Stomach (tissue), 9 donors: Measurements from ENCODE around the gene GRHL1. TPM values are rescaled to one million over a fixed set of nuclear protein-coding genes. Genes with fewer than 3 reads are reported as not detected.

ENCODE experiments used
- DNase-seq, 2 donors: peaks; one replicate each; pipeline versions ENCODE4 v3.0.0 to v3.0.0-alpha.2; 2013 to 2019
- H3K27ac ChIP-seq, 5 donors: fragments of 200-600 bp in 4 of 5; sonication (generic) in 4 of 5; one replicate each; pipeline ENCODE4 v1.5.1; 2013 to 2019; ENCODE audit warnings: mild to moderate bottlenecking in 1 of 5, moderate library complexity in 1 of 5
- H3K27me3 ChIP-seq, 3 donors: fragments of 200-600 bp; sonication (generic); one replicate each; pipeline ENCODE4 v1.5.1; 2017 to 2019; ENCODE audit warnings: mixed run types in 1 of 3
- H3K36me3 ChIP-seq, 4 donors: fragments of 200-600 bp; sonication (generic); 1 replicate in 3 of 4; 2 replicates in 1 of 4; pipeline ENCODE4 v1.5.1; 2016 to 2019
- H3K4me1 ChIP-seq, 4 donors: fragments of 200-600 bp; sonication (generic); one replicate each; pipeline ENCODE4 v1.5.1; 2016 to 2019
- H3K4me3 ChIP-seq, 4 donors: fragments of 200-600 bp; sonication (generic) in 3 of 4; one replicate each; pipeline ENCODE4 v1.5.1; 2016 to 2019; ENCODE audit warnings: mild to moderate bottlenecking in 1 of 4
- H3K9me3 ChIP-seq, 4 donors: fragments of 200-600 bp; sonication (generic); one replicate each; pipeline ENCODE4 v1.5.1; 2016 to 2019
- CTCF ChIP-seq, 7 experiments: fragments of 450-650 bp in 4 of 7; fragments of 200-600 bp in 3 of 7; sonication (generic) in 3 of 7; IDR thresholded peaks; one replicate each; pipeline ENCODE4 v1.5.1; 2016 to 2019; ENCODE audit warnings: antibody characterized with exemption in 7 of 7, control low read depth in 2 of 7, mild to moderate bottlenecking in 1 of 7
- EP300 ChIP-seq: sonication (generic); formaldehyde crosslinking; IDR thresholded peaks from one replicate; pipeline ENCODE4 v1.6.1; 2017; ENCODE audit warnings: antibody characterized with exemption
- POLR2A ChIP-seq, 4 donors: fragments of 450-650 bp; IDR thresholded peaks; one replicate each; pipeline ENCODE4 v1.6.1; 2016; ENCODE audit warnings: antibody characterized with exemption in 4 of 4, control low read depth in 2 of 4, mild to moderate bottlenecking in 1 of 4, moderate library complexity in 1 of 4
- POLR2AphosphoS5 ChIP-seq, 3 donors: sonication (generic); formaldehyde crosslinking; IDR thresholded peaks; one replicate each; pipeline ENCODE4 v1.6.1; 2016; ENCODE audit warnings: antibody characterized with exemption in 3 of 3
- WGBS, 5 donors: extraction: QIAGEN DNeasy Blood & Tissue Kit in 3 of 5; methylation state at CpG; one replicate each; pipeline versions ENCODE4 v1.1.5 to v1.1.7; 2013 to 2018; 5-methylcytosine and 5-hydroxymethylcytosine counted together
- intact Hi-C: fragments of 100-400 bp; cut with DNase I; formaldehyde crosslinking; loops from one replicate; pipeline ENCODE4 v1.15.1; 2023; ENCODE audit warnings: low total_unique reads
- polyA plus RNA-seq, 3 donors: library from polyadenylated mRNA; stranded (reverse); fragments of 200-250 nt; gene quantifications; one replicate each; pipeline ENCODE4 v1.2.3, GENCODE V29; 2013
- total RNA-seq, 5 donors: library from RNA; depleted of rRNA; stranded (reverse); fragments of >200 nt; gene quantifications; one replicate each; pipeline versions ENCODE4 v1.1.0 to v1.2.3, GENCODE V29; 2014 to 2016
- donor health status: healthy with polysubstance abuse.
- donor health status: Bipolar disorder and iron deficiency.
- donor health status: healthy.

GRHL1 gene
- total and polyA plus RNA-seq, 8 donors, result 0.89 to 16.5 (median 3.8) TPM

DNA sequence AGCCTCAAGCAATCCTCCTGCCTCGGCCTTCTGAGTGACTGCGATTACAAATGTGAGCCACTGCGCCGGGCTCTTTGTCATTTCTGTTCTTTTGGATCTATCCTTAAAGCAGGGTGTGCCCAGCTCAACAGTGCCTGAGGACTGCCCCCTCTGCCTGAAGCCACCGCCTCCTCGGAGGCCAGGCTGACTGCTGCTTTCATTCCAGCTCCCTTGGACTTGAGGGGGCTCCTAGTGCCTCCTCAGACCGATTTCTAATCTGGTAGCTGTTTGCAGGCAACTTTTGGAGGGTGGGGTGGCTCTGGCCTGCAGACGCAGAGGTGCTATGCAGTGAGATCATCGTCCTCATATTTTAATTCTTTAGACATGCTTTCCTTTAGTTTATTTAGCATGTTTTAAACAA is 55.9 kb downstream of the GRHL1 start:
- WGBS, 5 donors, result 61 to 79% (median 73%) methylated on average over 8 to 9 of the region's 9 CpGs
- intact Hi-C loops, result no loop called here
- TF ChIP-seq POLR2AphosphoS5 (IDR thresholded peaks at IDR 0.05) (no peak), EP300 (no peak)
- H3K4me1 ChIP-seq, result peaks cover 36 to 48% (median 48%) of the 10 kb centered on the region in 4 donors
- no peaks in the 10 kb centered on the region for H3K9me3 ChIP-seq
- no peak overlapping the region for H3K4me3 ChIP-seq
- no peaks in the 10 kb centered on the region for H3K27me3 ChIP-seq
- no peak for DNase-seq
- no peaks in the 10 kb centered on the region for H3K36me3 ChIP-seq
- H3K27ac ChIP-seq, result peak overlapping the region; percentile 7 to 76 (median 44)

DNA sequence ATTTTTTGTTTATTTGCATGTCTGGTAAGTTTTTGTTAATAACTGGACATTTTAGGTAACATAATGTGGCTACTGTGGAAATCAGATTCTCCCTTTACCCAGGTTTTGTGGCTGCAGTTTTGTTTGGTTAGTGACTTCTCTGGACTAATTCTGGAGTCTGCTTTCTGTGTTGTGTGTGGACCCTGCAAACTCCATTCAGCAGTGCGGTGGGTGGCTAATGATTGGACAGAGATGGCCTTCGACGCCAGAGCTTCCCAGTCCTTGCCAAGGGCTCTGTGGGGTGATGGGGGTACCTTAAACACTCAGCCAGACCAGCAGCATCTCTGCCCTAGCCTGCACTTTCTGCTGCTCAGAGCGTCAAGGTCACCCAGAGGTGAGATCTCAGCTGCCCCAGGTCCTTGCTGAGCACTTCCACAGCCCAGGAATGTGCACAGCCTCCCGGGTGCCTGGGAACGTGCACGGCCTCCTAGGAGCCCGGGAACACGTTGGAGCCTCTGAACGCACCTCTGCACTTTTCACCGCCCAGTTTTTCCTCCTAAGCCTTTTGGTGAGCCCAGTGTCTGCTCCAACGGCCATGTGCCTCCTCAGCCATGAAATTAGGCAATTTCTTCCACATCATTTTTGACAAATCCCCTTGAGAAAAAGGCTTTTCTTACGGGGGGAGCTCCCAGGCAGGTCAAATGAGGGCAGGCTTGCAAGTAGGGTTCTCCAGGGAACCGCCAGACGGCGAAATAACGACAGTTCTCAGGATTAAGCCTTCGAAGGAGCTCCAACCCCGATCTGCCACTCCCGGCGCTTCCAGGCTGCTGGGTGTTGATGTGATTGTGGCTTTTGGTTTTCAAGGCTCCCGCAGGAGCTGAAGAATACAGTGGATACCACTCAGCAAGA is 56.7 kb downstream of the GRHL1 start:
- Histone ChIP-seq H3K9me3 (no peaks in the 10 kb centered on the region), H3K27me3 (no peaks in the 10 kb centered on the region), H3K36me3 (no peaks in the 10 kb centered on the region), H3K27ac (peak overlapping the region in 4 of 5 donors; percentile 7 to 76 (median 60)), H3K4me3 (no peak overlapping the region), H3K4me1 (peaks cover 36 to 48% (median 48%) of the 10 kb centered on the region in 4 donors)
- DNase-seq, result no peak
- no peak for TF ChIP-seq CTCF (IDR thresholded peaks at IDR 0.05)
- no peak for TF ChIP-seq EP300
- TF ChIP-seq POLR2A (IDR thresholded peaks at IDR 0.05), result no peak
- no peak for TF ChIP-seq POLR2AphosphoS5 (IDR thresholded peaks at IDR 0.05)
- WGBS, 5 donors, result 56 to 81% (median 72%) methylated on average over 22 of the region's 22 CpGs
- intact Hi-C loops, result no loop called here

GRCh38 chr2:10008809-10009176 is 57.3 kb downstream of the GRHL1 start:
- H3K4me3 ChIP-seq, result no peak overlapping the region
- DNase-seq, result no peak
- TF ChIP-seq CTCF (IDR thresholded peaks at IDR 0.05) (no peak), EP300 (no peak), POLR2AphosphoS5 (IDR thresholded peaks at IDR 0.05) (no peak), POLR2A (IDR thresholded peaks at IDR 0.05) (no peak)
- peak overlapping the region in 3 of 5 donors; percentile 51 to 76 (median 70) for H3K27ac ChIP-seq
- no peaks in the 10 kb centered on the region for H3K36me3 ChIP-seq
- H3K27me3 ChIP-seq, result no peaks in the 10 kb centered on the region
- H3K9me3 ChIP-seq, result no peaks in the 10 kb centered on the region
- peaks cover 36 to 48% (median 48%) of the 10 kb centered on the region in 4 donors for H3K4me1 ChIP-seq
- WGBS, 5 donors, result 79 to 91% (median 88%) methylated on average over 9 of the region's 9 CpGs
- intact Hi-C loops, result no loop called here

DNA sequence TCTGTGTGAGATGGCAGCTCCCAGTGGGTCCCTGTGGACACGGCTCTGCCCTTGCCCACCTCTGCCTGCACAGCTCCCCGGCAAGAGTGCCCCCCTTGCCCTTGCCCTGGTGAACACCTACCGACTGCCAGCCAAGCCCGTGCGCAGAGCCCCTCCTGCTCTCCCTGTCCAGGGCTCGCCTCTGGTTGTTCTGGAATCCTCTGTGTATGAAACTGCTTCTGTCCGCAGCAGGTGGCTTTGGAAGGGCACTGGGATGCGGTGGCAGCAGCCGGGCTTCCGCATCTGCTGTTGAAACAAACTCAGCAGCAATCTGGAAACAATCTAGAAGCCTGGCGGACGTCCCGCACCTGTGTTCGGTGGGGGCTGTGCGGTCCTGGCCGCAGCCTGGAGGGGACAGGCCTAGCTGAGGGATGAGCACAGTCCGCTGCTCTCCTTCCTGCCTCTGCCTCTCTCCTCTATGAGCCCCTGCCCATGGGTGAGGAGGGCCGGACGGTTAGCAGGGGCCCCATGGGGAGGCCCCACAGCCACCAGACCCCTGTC is 57.8 kb downstream of the GRHL1 start:
- intact Hi-C loops, result no loop called here
- no peaks in the 10 kb centered on the region for H3K9me3 ChIP-seq
- no peaks in the 10 kb centered on the region for H3K27me3 ChIP-seq
- peak in 1 of 2 donors; percentile 43 for DNase-seq
- no peak overlapping the region for H3K4me3 ChIP-seq
- no peaks in the 10 kb centered on the region for H3K36me3 ChIP-seq
- peaks cover 36 to 48% (median 48%) of the 10 kb centered on the region in 4 donors for H3K4me1 ChIP-seq
- no peak for TF ChIP-seq EP300
- no peak for TF ChIP-seq CTCF (IDR thresholded peaks at IDR 0.05)
- TF ChIP-seq POLR2A (IDR thresholded peaks at IDR 0.05), result no peak
- no peak for TF ChIP-seq POLR2AphosphoS5 (IDR thresholded peaks at IDR 0.05)
- WGBS, 5 donors, result 54 to 80% (median 69%) methylated on average over 4 to 19 of the region's 19 CpGs
- peak overlapping the region in 4 of 5 donors; percentile 41 to 76 (median 56) for H3K27ac ChIP-seq
